SH-SY5Y (cell line): ENCODE measurements around the gene IRAK1.

Experiments used
- GATA2 ChIP-seq: IDR thresholded peaks from 2 replicates; pipeline ENCODE4 v1.6.1; 2011; ENCODE audit warnings: mild to moderate bottlenecking, low read depth, low read length
- GATA3 ChIP-seq: IDR thresholded peaks from 2 replicates; pipeline ENCODE4 v1.6.1; 2011; ENCODE audit warnings: low read depth, mild to moderate bottlenecking, low read length, moderate library complexity

GRCh38 chrX:153999359-154000037 lies 20.2 kb downstream of the IRAK1 start:
- TF ChIP-seq GATA2 (no peak), GATA3 (no peak)
